BE2C (cell line): Measurements from ENCODE around the gene SP6.

Source experiments
- DNase-seq: peaks from one replicate; pipeline ENCODE4 v3.0.0-alpha.2; 2020
- H3K27me3 ChIP-seq: fragments of 250-450 bp; sonication (Bioruptor Pico); 2 replicates; pipeline ENCODE4 v1.5.1; 2020; ENCODE audit warnings: mild to moderate bottlenecking
- H3K36me3 ChIP-seq: fragments of 250-450 bp; sonication (Bioruptor Pico); 2 replicates; pipeline ENCODE4 v1.5.1; 2020; ENCODE audit warnings: mild to moderate bottlenecking
- H3K4me1 ChIP-seq: fragments of 250-450 bp; sonication (Bioruptor Pico); 2 replicates; pipeline ENCODE4 v1.5.1; 2020
- H3K4me3 ChIP-seq: 2 replicates; pipeline ENCODE4 v1.5.1; 2011; ENCODE audit warnings: low read depth, low read length
- H3K9me3 ChIP-seq: fragments of 250-450 bp; sonication (Bioruptor Pico); 2 replicates; pipeline ENCODE4 v1.5.1; 2020
- CTCF ChIP-seq: IDR thresholded peaks from 2 replicates; pipeline ENCODE4 v1.5.1; 2012; ENCODE audit warnings: mild to moderate bottlenecking, low read depth, low read length

The SP6 gene

DNA sequence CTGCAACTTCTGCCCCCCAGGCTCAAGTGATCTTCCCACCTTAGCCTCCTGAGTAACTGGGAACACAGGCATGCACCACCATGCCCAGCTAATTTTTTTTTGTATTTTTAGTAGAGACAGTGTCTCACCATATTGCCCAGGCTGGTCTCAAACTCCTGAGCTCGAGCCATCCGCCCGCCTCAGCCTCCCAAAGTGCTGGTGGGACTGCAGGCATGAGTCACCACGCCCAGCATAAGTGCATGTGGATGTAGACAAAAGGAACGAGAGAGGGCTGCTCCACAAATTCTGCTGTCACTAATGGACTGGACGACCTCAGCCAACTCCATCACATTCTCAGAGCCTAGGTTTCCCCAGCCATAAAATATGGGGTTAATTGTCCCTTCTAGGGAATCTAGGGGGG lies 37.3 kb upstream of the SP6 start:
- Histone ChIP-seq H3K4me1 (no peaks in the 10 kb centered on the region), H3K36me3 (no peaks in the 10 kb centered on the region), H3K9me3 (no peaks in the 10 kb centered on the region), H3K4me3 (no peak overlapping the region), H3K27me3 (peaks cover 13% of the 10 kb centered on the region; the same call in 1 of the 2 replicates)
- no peak for TF ChIP-seq CTCF
- no peak for DNase-seq

- no peak overlapping the region for H3K4me3 ChIP-seq
- no peak for TF ChIP-seq CTCF
- no peaks in the 10 kb centered on the region for H3K9me3 ChIP-seq
- H3K4me1 ChIP-seq = no peaks in the 10 kb centered on the region
- no peak for DNase-seq
- H3K36me3 ChIP-seq = no peaks in the 10 kb centered on the region
- H3K27me3 ChIP-seq = peaks cover 36% of the 10 kb centered on the region
Measured at GRCh38 chr17:47884905-47885730, 34.2 kb upstream of the SP6 start.

GRCh38 chr17:47884427-47884740 lies 33.4 kb upstream of the SP6 start:
- Histone ChIP-seq H3K36me3 (no peaks in the 10 kb centered on the region), H3K4me1 (no peaks in the 10 kb centered on the region), H3K9me3 (no peaks in the 10 kb centered on the region), H3K4me3 (no peak overlapping the region), H3K27me3 (peaks cover 41% of the 10 kb centered on the region)
- no peak for DNase-seq
- TF ChIP-seq CTCF = no peak

DNA sequence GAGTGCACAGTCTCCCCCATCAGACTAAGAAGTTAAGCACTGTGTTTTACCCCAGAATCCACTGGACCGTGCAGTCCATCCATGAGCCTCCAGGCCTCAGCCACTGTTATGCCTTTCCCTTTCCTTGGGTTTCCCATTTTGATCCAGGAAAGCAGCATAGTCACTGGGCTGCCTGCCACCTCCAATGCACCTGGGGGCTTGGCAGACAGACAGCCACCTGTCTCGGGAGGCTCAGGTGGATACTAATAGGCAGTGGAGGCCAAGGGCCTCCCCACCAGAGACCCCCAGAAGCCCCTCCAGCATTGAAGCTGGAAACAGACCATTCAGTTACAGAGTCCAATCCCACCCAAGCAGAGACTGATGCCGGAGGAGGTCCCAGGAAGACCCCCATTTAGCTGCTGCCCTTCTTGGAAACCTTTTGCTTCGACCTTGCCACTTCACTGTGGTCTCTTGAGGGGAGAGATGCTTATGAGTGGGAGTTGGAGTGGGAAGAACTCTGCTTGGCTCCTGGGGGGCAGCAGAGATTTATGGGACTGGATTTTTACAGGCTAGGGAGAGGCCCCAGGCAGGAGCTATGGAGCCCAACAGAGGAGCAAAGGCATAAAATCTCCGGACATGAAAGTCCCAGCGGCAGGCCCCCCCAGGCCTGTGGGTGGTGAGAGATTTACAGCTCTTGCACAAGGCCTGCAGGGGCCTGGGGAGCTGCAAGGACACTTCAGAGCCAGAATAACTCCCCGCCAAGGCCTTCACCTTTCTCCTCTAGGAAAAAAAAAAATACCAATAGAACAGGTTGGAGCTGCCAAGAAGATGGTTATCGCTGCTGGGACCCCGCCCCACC lies 32.8 kb upstream of the SP6 start:
- no peak overlapping the region for H3K4me3 ChIP-seq
- no peak for TF ChIP-seq CTCF
- peaks cover 46% of the 10 kb centered on the region for H3K27me3 ChIP-seq
- H3K9me3 ChIP-seq = no peaks in the 10 kb centered on the region
- no peak for DNase-seq
- no peaks in the 10 kb centered on the region for H3K4me1 ChIP-seq
- H3K36me3 ChIP-seq = no peaks in the 10 kb centered on the region

- no peak for DNase-seq
- H3K36me3 ChIP-seq = no peaks in the 10 kb centered on the region
- H3K27me3 ChIP-seq = peaks cover 55% of the 10 kb centered on the region
- TF ChIP-seq CTCF = no peak
- H3K4me3 ChIP-seq = no peak overlapping the region
- no peaks in the 10 kb centered on the region for H3K4me1 ChIP-seq
- no peaks in the 10 kb centered on the region for H3K9me3 ChIP-seq
Measured at GRCh38 chr17:47882695-47883588, 32.0 kb upstream of the SP6 start.
